ENCODE measurements around the gene SLAIN2.
"Not testable (repeated sequence)": the region's sequence is repeated elsewhere in the genome, so short reads cannot be mapped to it uniquely, and the experiment has no call there.

SLAIN2 gene

GRCh38 chr4:48370260-48371134, 29.2 kb downstream of the SLAIN2 start:
- no peak for DNase-seq

GRCh38 chr4:48372272-48372671, 30.9 kb downstream of the SLAIN2 start:
- no peak for DNase-seq

- no peak for DNase-seq
These were observed 34.4 kb downstream of the SLAIN2 start for GRCh38 chr4:48375651-48376304.

GRCh38 chr4:48379587-48380180, 38.4 kb downstream of the SLAIN2 start:
- no peak for DNase-seq

GRCh38 chr4:48380583-48381167, 39.3 kb downstream of the SLAIN2 start:
- DNase-seq = peak; percentile 58 to 65

GRCh38 chr4:48388525-48389154, 47.3 kb downstream of the SLAIN2 start:
- DNase-seq = no peak

GRCh38 chr4:48396043-48396442, 54.7 kb downstream of the SLAIN2 start:
- no peak for DNase-seq

- DNase-seq = no peak
These were observed 59.1 kb downstream of the SLAIN2 start for GRCh38 chr4:48400416-48400815.

GRCh38 chr4:48403358-48403757, 62.0 kb downstream of the SLAIN2 start:
- no peak for DNase-seq

- no peak for DNase-seq
These were observed 62.5 kb downstream of the SLAIN2 start for GRCh38 chr4:48403779-48404178.

- no peak for DNase-seq
These were observed 64.6 kb downstream of the SLAIN2 start for GRCh38 chr4:48405924-48406323.

- no peak for DNase-seq
These were observed 67.9 kb downstream of the SLAIN2 start for GRCh38 chr4:48409203-48409602.

GRCh38 chr4:48410812-48411211, 69.5 kb downstream of the SLAIN2 start:
- DNase-seq = no peak

GRCh38 chr4:48420144-48420543, 78.8 kb downstream of the SLAIN2 start:
- no peak for DNase-seq

GRCh38 chr4:48421101-48421500, 79.8 kb downstream of the SLAIN2 start:
- no peak for DNase-seq

GRCh38 chr4:48428926-48429325, 87.6 kb downstream of the SLAIN2 start:
- DNase-seq = no peak

GRCh38 chr4:48429709-48430474, 88.6 kb downstream of the SLAIN2 start:
- no peak for DNase-seq

GRCh38 chr4:48431401-48431800, 90.1 kb downstream of the SLAIN2 start:
- no peak for DNase-seq

- no peak for DNase-seq
These were observed 90.7 kb downstream of the SLAIN2 start for GRCh38 chr4:48432017-48432416.

GRCh38 chr4:48436318-48436717, 95.0 kb downstream of the SLAIN2 start:
- no peak for DNase-seq

GRCh38 chr4:48439988-48440387, 98.7 kb downstream of the SLAIN2 start:
- no peak for DNase-seq

GRCh38 chr4:48440914-48441313, 99.6 kb downstream of the SLAIN2 start:
- DNase-seq = not testable (repeated sequence)

Measured in AML-193 (cell line).